GM21619 (cell line): ENCODE measurements around the gene PARVB.
"Not testable (repeated sequence)": the region's sequence is repeated elsewhere in the genome, so short reads cannot be mapped to it uniquely, and the experiment has no call there.

Experiments
- ATAC-seq: cut with Tn5 transposase; IDR thresholded peaks from one replicate; pipeline ENCODE4 v1.9.1; 2021; ENCODE audit not compliant: unreplicated experiment

Gene PARVB

DNA sequence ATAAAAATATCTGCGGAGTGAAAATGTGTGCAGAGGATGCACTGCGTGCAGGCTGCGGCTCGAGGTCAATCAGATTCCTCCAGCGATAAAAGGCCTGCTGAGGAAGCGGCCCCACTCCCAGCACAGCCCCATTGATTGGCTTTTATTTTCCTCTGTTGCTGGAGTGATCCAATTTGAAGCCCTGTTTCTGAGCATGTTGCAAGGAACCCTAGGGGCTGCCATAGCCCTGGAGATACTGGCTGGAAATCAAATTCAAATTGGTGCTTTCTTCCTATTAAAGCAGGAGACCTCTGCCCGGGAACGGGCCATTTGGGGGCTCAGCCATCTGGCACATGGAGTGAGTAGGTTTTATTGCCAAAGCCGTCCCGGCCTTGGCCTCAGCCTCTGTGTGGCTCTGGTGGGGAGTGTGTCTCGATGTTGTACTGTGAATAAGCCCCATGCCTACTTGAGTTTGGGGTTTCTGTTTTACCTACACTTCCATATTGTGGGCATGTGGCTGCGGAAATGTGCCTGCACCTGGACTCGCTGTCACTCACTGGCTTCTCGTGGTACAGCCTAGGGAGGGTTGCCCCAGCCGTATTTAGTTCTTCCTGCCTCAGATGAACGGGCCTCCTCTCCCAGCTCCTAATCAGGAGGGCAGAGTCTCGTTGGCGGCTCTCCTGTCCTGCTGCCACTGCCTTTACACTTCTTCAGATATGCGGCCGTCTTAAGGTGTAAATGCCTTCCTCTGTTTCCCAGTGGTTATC is 25.6 kb downstream of the PARVB start:
- ATAC-seq, result no peak

GRCh38 chr22:44050766-44051355 is 26.8 kb downstream of the PARVB start:
- ATAC-seq, result no peak

GRCh38 chr22:44051358-44051757 is 27.3 kb downstream of the PARVB start:
- ATAC-seq, result no peak

DNA sequence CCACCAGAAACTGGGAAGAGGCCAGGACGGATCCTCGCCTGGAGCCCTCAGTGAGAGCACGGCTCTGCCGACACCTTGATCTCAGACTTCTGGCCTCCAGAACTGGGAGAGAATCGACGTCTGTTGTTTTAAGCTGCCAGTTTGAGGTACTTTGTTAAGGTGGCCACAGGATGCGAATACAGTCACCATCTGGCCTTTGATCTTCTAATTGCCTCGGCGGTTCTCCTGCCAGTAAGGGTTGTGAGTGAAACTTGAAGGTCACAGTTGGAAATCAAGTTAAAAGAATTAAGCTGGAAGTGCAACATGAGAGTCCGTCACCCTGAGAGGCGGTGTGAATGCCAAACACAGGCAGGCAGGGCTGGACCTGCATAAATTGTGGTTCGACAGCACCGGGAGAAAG is 27.9 kb downstream of the PARVB start:
- no peak for ATAC-seq

DNA sequence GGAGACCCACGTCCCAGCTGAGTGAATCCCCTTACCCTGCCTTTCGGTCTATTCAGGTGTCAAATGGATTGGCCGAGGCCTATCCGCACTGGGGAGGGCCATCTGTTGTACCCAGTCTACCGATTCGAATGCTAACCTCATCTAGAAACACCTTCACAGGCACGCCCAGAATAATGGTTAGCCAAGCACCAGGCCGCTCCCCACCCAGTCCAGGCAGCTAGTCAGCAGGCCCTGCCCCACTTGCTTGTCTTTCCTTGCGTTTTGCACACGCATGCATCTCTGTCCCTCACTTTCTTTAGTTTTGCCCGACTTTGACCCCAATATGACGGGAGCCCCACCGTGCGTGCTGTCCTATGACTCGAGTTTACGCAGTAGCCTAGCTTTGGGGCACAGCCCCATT is 31.7 kb downstream of the PARVB start:
- no peak for ATAC-seq

DNA sequence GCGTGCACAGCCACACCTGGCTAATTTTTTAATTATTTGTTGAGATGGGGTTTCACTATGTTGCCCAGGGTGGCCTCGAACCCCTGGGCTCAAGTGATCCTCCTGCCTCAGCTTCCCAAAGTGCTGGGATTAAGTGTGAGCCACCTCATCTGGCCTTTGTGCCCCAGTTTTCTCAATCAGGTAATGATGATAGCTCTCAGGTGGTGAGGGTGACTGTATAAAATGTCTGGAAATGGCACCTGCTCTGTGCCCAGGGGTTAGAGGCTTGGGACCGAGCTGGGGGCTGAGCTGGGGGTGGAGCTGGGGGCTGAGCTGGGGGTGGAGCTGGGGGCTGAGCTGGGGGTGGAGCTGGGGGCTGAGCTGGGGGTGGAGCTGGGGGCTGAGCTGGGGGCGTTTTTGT is 32.5 kb downstream of the PARVB start:
- ATAC-seq, result not testable (repeated sequence)

- ATAC-seq, result no peak
Observed at GRCh38 chr22:44057401-44057987, 33.4 kb downstream of the PARVB start.

DNA sequence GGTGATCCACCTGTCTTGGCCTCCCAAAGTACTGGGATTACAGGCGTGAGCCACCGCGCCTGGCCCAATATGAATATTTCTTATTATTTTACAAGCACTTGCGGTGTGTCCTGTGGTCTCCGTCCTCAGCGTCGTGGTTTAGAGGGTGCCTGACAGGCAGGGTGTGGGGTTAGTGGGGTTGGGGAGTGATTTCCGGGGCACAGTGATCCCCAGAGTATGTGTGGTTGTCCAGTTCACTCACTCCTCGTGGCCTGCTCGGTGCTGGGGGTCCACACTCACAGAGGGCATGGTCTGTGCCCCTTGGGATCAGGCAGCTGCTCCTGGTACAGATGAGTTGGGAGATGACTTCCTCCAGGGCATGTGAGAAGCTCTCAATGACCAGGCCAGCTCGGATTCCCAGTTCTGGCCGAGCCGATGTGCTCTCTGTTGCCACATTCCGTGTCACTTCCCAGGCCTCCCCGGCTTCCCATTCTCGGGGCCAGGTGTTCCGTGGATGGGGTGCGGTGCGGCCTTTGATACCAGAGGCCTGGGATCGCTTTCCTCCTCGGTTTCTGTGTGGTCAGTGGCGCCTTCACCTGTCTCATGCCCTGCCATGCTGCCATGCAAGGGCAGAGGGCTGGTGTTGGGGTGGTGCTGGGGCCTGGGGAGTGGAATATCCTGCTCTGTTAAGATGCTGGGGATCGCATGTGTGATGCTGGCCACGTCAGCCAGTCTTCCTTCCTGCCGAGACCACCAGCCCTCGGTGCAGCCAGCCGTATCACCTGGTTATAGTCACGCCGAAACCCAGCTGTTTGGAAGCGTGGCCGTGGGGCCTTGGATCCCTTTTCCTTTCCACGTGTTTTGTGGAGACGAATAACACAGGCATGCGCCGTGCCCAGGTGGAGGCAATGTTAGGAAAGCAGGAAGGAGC is 39.6 kb downstream of the PARVB start:
- ATAC-seq, result no peak

DNA sequence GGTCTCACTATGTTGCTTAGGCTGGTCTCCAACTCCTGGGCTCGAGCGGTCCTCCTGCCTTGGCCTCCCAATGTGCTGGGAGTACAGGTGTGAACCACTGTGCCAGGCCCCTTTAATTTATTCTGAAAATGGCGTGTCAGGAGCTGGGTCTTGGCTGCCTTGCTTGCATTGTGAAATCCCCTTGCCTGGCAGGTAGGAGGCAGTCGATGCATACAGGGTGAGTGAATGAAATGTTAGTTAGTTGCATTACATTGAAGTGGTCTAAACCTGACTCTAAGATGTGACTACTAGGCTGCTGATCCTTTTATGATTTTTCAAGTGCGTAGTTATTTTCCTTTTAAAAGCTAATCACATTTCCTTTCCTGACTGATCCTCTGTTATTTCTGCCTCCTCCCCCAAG is 42.9 kb downstream of the PARVB start:
- no peak for ATAC-seq

DNA sequence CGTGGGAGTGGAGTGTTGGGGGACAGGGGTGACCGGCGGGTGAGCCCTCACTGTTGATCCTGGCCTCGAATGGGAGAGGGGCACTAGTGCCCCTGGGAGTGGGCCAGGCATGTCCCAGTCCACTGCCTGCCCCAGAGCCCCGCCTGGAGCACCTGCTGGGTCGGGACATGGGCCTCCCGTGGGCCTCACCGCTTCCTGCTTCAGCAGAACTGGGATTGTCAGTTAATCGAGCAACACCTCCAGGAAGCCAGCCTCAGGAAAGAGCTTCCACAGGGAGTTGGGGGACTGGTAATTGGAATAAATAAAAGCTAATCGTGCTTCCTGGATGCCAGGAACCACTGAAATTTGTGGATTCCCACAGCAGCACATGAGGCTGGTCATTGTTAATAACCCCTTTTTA is 43.8 kb downstream of the PARVB start:
- no peak for ATAC-seq

DNA sequence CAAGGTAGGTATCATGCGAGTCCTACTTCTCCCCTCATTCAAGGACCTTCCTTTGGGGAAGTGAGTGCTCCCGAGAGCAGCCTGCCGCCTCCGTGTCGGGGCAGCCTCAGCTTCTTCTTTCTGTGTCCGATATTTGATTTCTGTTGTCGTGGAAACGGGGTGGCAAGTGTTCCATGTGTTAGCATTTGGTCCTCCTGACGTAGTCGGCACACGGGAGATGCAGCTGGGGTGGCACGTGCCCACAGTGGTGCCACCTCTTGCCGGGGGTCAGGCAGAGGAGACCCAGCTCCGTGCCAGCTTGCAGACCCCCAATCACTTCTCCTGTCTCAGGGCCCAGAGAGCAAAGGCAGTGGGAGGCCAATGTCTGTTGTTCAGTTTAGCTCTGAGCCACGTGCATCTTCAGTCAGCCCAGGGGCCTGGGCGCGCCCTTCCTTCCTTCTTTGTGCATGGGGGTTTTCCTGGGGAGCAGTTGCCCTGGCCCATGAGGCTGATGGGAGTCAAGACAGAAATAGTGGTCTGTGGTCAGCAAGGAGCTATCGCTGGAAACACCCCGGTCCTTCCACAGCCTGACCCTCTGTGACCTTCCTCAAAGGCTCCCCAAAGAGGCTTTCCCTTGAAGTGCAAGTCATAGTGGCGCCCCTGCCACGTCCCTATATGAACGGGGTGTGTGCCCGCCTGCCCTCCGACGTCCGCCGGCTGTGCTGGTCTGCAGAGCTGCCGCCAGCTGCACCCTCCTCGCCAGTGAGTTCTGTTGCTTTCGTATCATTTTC is 44.5 kb downstream of the PARVB start:
- ATAC-seq, result no peak

DNA sequence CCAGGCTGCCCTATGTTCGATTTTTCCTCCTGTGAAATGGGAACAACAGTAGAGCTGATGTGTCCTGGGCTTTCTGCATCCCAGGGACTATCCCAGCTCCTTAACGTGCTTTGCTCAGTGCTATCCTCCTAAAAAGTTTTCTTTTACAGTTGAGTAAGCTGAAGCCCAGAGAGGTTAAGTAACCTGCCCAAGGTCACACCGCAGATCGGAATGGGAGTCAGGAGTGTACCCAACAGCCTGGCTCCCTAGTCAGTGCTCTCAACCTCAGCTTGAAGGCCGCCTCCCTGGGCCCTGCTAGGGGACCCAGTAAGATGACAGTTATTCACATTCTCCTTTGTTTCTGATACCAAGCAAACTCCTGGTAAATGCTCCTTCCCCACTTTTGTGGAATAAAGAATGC is 45.9 kb downstream of the PARVB start:
- no peak for ATAC-seq

DNA sequence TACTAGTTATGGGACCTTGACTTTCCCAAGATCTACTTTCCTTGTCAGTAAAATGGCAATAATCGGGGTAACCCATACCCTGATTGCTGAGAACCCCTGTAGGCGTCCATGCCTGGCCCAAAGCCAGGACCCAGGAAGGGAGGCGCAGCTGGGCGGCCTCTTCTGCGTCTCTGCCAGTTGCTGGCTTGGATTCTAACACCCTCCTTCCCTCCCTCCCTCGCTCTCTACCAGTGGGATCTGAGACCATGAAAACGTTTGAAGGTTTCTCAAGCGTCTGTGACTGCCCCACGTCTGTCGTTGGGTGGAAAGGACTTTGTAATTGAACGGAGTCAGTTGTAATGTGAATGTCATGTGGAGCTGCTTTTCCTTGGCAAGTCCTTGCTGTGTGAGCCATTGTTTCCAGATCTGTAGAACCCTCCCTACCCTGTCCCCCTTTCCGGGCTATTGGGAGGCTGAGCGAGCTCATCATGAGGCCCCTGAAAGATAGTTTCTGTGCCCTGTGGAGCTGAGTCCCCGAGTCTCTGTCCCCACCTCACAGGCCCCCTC is 47.8 kb downstream of the PARVB start:
- ATAC-seq, result no peak

- no peak for ATAC-seq
Observed at GRCh38 chr22:44074337-44074984, 50.4 kb downstream of the PARVB start.

DNA sequence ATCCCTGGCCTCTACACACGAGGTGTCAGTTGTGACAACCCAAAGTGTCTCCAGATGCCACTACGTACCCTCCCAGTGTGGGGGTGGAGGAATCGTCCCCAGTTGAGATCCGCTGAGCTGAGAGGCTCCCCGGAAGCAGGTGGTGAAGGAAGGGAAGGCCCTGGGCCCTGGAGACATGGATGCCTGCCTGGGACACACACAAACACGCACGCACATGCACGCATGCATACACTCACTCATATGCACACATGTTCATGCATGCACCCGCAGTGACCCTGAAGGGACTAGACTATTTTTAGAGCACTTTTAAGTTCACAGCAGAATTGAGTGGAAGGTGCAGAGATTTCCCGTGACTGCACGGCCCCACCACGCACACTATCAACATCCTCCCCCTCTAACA is 50.9 kb downstream of the PARVB start:
- ATAC-seq, result no peak

GRCh38 chr22:44075670-44076069 is 51.6 kb downstream of the PARVB start:
- no peak for ATAC-seq

DNA sequence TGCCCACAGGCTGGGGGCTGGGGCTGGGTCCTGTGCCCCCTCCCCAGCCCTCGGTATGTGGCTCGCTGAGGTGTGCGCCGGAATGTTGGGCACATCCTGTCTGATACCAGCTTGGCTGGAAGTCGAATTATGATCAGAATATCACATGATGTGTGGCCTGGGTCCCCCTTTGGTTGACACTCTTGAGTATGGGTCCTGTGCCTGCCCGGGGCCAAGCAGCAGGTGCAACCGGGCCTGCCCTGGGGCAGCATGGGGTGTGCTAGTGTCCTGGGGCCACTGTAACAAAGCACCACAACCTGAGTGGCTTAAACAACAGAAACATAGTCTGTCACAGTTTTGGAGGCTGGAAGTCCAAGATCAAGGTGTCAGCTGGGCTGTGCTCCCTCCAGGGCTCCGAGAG is 52.7 kb downstream of the PARVB start:
- no peak for ATAC-seq

GRCh38 chr22:44080936-44081861 is 57.1 kb downstream of the PARVB start:
- no peak for ATAC-seq

DNA sequence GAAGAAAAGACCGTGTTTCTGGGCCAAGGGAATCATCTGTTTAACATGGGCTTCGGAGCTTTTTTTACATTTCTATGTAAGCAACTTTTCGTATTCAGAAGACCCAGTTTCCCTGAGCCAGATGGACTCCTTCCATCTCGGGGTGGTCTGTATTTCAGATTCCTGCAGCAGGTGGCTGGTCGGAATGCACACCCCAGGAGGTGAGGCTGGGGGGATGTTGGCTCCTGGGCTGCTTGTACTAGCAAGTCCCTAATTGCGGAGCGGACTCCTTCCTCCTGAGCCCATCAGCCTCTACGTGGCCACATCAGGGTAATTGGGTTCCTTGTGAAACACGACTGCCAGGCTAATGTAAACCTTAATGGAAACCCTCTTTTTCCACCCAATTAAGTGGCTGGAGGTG is 58.7 kb downstream of the PARVB start:
- no peak for ATAC-seq
